NCI-H524 (cell line): ENCODE measurements around the gene MED13L.

Experiments
- DNase-seq, 2 experiments: peaks; one replicate each; lab custom pipeline; 2025; lab: John Stamatoyannopoulos, UW

The MED13L gene

DNA sequence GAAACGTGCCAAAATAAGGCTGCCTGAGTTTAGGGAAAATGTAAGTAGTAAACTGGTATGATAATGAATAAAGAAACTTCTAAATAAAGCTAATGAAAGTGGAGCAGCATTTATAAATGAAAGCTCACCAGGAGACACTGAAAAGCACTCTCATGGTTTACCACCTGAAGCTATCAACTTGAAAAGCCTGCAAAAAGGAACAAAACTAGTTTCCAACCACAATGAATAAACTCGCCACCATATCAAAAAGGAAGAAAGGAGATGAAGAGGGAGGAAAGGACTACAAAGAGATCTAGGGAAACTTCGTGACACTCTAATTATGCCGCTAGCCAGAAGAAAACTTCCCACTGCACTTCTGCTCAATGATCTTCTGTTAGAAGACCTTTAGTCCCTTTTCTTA lies 66.7 kb downstream of the MED13L start:
- DNase-seq: no peak

DNA sequence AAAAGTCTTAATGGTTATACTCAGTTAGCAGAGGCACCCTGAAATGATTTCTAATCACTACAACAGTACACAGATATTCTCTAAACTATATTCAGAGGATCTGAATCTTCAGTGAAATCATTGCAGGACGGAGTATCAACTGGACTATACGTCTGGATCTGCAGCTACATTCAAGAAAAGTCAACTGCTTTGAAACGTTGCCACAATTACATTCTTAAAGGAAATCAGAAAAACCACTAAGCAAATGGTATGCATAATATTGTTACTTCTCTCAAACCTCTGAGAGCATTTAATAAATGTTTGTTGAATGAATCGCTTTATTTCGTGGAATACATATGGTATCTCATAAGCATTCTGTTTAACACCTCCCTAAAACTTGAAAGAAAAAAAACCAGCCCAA lies 67.4 kb downstream of the MED13L start:
- no peak for DNase-seq

DNA sequence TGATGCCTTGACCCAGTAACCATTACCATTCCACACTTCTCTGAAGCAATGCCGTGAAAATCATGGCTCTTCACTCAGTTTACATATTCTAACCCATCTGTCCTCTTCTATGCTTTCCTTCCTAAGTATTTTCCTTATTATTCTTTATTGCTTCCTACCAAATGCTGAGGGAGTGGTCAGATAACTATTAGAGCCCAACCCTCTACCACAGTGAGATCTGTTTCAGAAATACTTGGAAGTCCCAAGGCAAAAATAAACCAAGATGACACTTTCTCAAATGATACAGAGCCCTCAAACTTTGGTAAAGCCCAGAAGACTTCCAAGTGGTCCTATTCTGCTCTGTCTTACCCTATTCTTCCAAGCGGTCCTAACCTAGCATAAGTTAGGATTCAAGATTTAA lies 68.0 kb downstream of the MED13L start:
- DNase-seq: no peak

DNA sequence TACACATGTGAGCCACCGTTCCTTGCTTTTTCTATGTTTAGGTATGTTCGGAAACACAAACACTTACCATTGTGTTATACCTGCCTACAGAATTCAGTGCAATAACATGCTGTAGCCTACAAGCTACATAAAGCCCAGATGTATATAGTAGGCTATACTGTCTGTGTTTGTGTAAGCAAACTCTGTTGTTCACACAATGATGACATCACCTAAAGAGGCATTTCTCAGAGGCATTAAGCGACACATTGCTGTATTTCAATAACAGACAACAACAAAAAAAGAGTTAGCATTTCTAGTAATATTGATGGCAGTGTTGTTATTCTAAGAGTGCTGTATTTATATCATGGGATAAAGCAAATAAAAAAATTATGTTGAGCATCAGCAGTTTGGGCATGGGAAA lies 70.2 kb downstream of the MED13L start:
- DNase-seq: no peak

DNA sequence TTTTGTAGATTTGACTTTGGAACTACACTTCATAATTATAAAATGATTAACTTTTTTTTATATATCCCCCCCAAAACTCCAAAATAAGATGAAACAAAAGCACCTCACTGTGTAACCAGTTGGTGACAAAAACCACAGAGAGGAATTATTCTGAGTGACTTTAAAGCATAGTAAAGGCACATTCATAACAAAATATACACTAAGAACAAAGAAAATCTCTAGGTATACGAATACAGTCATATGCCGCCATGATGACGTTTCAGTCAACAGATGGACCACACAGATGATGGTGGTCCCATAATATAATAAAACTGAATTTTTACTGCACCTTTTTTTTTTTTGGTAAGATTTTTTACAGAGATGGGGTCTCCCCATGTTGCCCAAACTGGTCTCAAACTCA lies 70.7 kb downstream of the MED13L start:
- DNase-seq: no peak

DNA sequence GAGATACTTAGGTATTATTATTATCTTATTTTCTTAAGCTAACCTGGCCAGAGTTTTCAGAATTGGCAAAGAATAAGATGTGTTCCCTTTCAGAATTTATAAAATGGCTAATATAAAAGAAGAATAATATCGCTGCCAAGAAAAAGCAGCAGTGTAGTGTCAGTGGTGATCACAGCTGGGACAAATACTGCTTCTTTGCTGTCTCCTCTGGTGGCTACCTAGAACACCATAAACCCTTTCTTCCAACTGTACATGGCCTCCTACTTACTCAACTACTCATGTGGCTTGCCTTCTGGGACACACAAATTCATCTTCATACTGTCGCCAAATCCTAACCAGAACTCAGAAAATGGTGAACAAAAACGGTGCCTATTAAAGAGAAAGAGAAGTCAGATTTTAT lies 72.7 kb downstream of the MED13L start:
- no peak for DNase-seq

DNA sequence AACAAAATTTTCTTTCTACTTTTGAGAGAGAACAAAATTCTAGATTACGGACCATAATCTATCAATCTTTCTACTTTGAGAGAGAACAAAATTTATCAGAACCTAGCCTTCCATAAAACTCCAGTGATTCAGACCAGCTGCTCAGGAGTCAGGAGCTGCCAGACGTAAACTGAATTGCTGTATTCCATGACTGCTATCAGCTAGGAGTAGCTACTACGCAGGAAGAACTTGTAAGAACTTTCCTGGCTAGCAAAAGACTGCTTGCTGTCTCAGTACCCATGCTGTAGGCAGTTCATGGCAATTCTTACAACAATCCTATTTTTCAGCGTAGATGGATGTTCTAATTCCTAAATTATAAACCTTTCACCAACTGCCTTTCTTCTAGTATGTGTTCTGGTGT lies 73.3 kb downstream of the MED13L start:
- DNase-seq: no peak

DNA sequence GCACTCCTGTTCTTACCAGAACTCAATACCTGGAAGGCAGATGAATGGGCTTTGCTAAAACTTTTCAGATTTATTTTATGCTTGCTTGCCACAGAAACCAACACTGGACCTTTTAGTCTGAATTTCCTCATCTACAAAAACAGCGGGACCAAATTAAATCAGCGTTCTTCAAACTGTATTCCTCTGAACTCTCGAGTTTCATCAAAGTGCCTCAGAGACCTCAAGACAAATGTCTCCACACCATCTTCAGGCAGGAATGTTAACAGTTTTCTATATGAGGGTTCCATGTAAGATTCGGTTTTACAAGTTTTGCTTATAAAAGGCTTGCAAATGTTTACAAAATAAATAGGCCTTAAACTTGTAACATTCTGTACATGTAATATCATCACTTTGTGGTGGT lies 74.6 kb downstream of the MED13L start:
- DNase-seq: no peak

DNA sequence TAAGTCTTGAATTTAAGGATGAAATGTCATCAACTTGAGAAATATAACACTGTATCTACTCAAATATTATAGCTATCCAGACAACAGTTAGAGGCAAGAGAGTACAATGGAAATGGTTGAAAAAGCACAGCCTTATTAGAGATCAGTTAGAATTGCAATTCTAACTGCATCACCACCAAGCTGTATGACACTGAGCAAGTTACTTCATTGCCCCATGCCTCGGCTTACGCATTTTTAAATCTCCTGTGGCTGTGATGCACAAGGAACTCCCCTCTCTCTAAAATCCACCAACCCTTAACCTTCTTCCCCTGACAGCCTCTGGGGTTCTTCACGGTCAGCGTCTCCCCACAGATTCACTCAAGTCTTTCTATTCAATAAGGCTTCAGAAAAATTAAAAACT lies 75.1 kb downstream of the MED13L start:
- no peak for DNase-seq

DNA sequence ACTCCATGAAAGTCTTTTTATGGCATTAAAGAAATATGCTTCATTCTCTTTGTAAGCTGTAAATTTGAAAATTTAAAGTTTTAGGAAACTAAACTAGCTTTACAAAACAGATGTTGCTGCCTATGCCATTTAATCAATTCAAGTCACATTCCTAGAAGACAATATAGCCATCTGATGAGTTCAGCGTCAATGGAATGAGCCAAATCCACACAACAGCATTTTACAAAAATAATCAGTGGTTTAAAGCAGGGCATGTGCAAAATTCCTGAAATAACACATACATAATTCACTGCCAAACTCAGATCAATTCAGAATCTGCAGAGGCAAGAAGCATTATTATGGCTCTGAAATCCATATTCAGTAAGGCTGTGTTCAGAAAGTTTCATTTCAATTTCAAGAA lies 75.6 kb downstream of the MED13L start:
- DNase-seq: no peak

DNA sequence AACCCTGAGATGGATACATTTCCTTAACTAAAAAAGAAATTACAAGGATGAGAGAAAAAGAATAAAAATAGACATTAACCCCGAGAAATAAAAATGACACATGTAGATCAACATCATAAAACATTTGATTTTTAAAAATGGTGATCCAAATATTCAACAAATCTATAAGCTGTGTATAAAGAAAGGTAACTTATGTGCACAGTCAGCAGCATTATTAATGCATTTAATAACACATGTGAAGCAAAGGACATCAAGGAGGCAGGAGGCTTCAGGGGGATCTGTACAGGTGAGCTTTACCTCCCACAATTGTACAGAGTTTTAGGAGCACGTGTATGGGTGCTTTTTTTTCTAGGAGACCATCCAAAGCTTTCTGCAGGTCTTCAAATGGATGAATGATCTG lies 76.1 kb downstream of the MED13L start:
- DNase-seq: no peak

DNA sequence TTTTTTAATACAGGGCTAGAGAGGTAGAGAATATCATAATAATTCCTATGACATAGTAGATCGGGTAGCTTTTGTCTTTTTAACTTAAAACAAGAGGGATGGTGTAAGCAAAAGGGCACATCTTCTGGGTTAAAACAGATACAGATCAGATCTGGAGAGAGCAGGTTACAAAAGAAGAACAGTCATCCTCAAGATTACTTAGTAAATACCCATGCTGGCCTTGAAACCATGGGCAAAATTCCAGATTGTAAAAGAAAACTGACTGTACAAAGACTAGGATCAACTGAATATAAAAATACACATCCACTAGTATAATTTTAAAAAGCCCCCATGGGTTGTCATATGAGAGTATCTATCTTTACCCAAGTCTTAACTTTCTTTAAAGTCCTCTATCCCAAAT lies 76.7 kb downstream of the MED13L start:
- DNase-seq: no peak

DNA sequence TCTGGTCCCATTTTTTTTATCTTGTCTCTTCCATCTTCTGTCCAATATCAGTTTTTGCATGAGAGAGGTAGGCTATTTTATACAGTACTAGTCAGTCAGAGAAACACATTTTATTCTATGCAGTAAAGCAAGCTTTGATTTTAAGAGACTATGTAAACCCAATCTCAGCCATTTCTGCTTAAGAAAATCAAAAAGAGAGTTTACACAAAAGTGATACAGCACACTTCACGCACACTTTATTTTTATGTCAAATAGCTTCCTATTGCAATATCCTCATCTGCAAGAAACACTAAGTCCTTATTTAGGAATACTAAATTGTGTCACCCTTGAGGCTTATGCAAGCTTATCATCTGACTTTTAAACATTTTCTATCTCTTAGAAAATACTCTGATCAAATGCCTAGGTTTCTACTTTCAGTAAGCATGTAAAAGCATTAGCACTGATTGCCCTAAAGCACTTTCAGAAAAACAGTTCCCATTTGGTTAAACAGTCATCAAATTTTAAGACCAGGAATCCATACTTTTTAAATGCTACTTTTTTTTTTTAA lies 78.3 kb downstream of the MED13L start:
- no peak for DNase-seq

DNA sequence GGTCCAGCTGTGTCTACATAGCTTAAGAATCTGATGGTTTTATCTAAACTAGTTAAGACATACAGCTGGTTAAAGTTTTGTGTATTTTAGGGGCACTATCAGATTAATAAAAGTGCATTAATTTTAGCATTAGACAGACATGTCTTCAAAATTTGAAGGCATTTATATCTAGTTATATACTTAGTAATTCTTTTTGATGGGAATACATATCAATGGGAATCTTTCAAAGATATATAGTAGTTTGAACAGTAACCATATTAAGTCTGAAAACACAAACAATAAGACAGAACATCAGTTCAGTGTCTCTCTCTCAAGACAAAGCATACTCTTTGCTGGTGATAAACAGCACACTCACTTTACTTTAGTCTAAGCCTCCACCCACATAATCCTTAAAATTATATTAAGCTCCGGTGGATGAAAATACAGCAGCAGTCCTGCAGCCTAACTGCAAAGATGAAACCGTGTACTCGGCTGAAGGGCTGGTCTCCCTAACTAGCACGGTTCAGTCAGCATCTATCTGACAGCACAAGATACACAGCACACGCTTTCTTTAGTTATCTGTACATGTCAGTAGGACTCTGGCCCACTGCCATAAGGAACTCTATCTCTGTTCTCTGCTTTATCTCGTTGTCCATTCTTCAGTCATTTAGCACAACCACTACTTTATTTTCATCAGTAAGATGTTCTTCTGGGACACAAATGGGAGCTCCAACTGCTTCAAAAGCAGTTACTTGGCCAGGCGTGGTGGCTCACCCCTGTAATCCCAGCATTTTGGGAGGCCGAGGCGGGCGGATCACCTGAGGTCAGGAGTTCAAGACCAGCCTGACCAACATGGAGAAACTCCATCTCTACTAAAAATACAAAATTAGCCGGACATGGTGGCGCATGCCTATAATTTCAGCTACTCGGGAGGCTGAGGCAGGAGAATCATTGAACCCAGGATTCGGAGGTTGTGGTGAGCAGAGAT lies 80.5 kb downstream of the MED13L start:
- DNase-seq: peak in 1 of 2 experiments; percentile 11

DNA sequence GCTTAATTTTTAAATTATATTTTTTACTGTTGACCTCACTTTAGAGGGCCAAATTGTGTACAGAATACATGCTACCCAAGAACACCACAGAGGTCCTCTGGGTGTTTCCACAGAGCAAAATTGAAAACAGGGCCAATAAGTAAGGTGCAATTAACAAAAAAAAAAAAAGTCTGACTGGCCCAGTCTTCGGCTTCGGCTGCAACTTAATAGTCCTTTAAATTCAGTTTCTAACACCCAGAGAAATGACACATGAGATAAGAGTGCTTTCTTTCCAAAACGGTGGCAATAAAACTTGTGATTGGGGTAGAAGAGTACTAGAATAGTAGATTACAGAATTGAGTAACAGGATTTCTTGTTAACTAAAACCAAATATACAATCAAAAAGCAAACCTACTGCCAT lies 81.3 kb downstream of the MED13L start:
- no peak for DNase-seq

DNA sequence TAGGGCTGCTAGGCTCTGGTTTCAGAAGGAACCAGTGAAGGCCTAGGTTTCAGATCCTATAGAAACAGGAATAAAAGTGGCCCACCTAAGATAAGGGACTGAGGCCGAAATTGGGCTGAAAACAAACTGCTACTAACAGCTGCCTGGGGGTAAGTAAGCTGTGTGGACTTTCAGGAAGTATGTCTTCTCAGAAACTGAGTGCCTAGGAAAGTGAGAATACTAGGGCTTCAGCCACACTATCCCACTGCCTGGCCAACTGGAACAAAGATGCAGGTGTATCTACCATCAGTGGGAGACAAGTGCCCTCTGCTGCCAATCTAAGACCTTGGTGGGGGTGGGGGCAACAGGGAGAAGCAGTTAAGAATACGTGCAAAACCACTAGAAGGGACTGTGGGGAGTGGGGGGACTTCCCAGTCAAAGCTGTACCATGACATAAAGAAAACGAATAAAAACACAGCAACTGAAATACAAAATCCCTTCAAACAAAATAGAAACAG lies 82.5 kb downstream of the MED13L start:
- DNase-seq: peak in 1 of 2 experiments; percentile 6

DNA sequence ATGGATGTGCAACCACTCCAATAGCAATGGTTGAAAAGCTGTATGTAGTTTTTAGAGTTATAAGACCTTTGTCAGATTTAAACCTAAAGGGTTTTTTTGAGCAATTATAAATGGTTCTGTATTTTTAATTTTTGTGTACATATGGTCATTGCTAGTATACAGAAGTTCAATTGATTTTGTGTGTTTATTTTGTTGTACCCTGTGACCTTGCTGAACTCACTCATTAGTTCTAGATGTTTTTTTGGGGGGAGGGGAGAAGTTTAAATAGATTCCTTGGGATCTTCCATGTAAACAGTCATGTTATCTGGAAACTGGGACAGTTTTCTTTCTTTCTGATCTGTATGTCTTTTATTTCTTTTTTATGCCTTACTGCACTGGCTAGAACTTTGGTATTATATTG lies 87.8 kb downstream of the MED13L start:
- no peak for DNase-seq

DNA sequence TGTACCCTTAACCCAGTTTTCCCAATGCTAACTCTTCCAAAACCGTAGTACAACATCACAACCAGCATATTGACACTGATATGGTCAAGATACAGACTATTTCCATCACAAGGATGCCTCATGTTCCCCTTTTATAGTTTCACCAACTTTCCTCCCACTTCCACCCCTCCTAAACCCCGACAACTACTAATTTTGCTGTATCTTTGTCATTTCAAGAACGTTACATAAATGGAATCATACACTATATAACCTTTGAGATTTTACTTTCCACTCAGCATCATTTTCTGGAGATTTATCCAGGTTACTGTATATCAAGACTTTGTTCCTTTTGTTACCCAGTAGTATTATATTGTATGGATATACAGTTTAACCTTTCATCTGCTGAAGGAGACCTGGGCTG lies 88.9 kb downstream of the MED13L start:
- no peak for DNase-seq

DNA sequence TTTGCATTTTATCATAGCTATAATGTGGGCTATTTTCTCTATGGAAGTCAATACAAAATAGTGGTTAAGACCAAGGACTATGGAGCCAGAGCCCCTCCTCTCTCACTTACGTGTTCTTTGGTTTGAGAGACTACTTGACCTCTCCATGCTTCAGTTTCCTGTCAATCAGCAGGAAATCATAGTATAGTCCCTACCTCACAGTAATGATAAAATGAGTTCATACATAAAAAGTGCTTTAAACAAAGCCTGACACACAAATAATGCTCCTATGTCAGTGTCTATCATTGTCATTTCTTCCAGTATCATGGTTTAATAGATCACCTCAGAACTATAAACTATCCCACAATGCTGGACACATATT lies 90.4 kb downstream of the MED13L start:
- DNase-seq: no peak

DNA sequence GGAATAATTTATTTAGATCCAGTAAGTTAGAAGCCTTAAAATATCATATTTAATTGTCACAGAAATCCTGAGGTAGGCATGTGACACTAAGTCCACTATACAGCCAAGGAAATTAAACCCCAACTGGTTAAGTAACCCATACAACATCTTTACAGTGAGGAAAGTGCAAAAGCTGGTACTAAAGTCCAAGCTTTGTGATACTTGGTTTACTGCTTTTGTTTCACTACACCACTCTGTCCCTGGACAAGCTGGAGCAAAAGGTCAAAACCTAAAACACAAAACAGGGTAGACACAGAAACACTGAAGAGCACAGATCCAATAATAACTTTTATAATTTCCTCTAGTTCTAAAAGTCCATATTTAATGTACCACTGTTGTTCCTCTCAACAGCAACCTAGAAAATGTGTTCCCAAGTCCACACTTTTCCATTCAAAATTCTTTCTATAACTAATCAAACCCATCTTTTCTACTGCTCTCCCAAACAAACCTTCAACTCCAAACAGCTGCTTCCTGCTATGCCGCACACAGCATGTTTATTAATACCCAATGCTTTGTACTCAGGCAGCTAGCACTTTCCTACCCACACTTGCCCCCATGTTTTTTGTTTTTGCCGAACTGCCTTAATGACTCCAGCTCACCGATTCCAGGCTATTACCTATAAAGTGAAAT lies 90.9 kb downstream of the MED13L start:
- no peak for DNase-seq

DNA sequence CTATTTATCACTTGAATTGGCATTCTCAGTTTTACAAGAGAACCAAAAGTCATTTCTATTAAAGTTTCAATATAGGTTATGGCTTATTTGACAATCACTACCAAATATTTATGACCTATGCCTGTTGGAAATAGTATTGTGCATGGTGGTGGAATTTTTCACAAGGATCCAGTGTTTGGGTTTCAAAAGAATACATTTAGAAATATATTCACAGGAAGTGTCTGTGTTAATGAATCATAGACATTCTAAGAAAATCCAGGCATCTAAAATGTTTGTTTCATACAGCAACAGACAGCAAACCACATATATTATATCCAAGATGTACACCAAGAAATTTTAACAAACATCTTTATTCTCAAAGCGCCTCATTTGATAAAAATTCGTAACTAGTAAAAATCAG lies 92.7 kb downstream of the MED13L start:
- no peak for DNase-seq

DNA sequence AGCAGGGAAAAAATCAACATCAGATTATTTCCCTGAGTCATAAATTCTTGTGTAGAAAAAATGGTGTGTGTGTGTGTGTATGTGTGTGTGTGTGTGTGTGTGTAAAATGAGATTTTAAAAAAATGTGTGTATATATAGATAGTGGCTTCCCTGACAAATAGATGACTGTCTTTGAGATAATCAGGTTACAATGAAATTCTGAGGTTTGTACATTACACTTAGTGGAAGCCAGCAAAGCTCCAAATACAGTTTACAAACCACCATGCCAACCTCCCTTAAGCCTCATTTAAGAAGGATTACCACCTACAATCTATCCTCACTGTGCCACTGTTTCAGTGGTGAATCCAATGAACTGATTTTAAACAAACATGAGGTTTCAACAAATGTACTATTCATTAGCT lies 93.8 kb downstream of the MED13L start:
- DNase-seq: peak in 1 of 2 experiments; percentile 16
